Measurements from ENCODE around the gene TOMM6. TPM values are rescaled to one million over a fixed set of nuclear protein-coding genes. Genes with fewer than 3 reads are reported as not detected.

TOMM6 gene
- polyA plus RNA-seq, 1 of the 3 experiments (the other 2 are of a cell fraction): 493 TPM

DNA sequence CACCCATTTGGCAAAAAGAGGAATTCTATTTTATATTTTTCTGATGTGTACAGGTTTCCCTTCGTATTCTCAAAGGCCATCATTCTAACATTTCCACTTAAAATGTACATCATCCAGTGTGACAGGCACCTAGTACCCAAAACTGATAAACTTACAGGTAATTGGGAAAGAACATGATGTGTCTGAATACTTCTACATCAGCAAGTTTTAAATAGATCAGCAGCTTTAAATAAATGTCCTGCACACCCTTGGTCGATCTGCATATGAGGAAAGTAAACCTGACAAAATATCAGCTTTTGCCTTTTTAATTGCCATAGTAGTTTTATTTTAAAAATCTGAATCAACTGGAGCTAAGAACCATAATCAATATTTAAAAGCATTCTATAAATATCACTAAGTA is 26.5 kb downstream of the TOMM6 start:
- TF ChIP-seq FOXJ3 (CRISPR knock-in tag; IDR thresholded peaks at IDR 0.05) (no peak), ELF1 (IDR thresholded peaks at IDR 0.05) (no peak), NFIC (IDR thresholded peaks at IDR 0.05; ENCODE audit: borderline replicate concordance) (no peak), NRF1 (IDR thresholded peaks at IDR 0.05; ENCODE audit: low read depth, low read length) (no peak), RAD21 (IDR thresholded peaks at IDR 0.05; ENCODE audit: low read length) (no peak), FOXM1 (IDR thresholded peaks at IDR 0.05; ENCODE audit: low read depth) (no peak), GATA2 (CRISPR knock-in tag; IDR thresholded peaks at IDR 0.05) (no peak), FOSL2 (IDR thresholded peaks at IDR 0.05; ENCODE audit: borderline replicate concordance, low read depth) (no peak), RXRA (IDR thresholded peaks at IDR 0.05; ENCODE audit: borderline replicate concordance, low read depth) (no peak), JUND (IDR thresholded peaks at IDR 0.05) (no peak), TAF1 (IDR thresholded peaks at IDR 0.05; ENCODE audit: borderline replicate concordance, low read depth, low read length) (no peak)
- TF ChIP-seq, protein P1, sequence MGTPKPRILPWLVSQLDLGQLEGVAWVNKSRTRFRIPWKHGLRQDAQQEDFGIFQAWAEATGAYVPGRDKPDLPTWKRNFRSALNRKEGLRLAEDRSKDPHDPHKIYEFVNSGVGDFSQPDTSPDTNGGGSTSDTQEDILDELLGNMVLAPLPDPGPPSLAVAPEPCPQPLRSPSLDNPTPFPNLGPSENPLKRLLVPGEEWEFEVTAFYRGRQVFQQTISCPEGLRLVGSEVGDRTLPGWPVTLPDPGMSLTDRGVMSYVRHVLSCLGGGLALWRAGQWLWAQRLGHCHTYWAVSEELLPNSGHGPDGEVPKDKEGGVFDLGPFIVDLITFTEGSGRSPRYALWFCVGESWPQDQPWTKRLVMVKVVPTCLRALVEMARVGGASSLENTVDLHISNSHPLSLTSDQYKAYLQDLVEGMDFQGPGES (IDR thresholded peaks at IDR 0.05; ENCODE audit: low read depth, low read length): no peak
- TF ChIP-seq, protein P2, sequence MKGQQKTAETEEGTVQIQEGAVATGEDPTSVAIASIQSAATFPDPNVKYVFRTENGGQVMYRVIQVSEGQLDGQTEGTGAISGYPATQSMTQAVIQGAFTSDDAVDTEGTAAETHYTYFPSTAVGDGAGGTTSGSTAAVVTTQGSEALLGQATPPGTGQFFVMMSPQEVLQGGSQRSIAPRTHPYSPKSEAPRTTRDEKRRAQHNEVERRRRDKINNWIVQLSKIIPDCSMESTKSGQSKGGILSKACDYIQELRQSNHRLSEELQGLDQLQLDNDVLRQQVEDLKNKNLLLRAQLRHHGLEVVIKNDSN (IDR thresholded peaks at IDR 0.05; ENCODE audit: borderline replicate concordance, low read depth): no peak
- TF ChIP-seq, protein P3, sequence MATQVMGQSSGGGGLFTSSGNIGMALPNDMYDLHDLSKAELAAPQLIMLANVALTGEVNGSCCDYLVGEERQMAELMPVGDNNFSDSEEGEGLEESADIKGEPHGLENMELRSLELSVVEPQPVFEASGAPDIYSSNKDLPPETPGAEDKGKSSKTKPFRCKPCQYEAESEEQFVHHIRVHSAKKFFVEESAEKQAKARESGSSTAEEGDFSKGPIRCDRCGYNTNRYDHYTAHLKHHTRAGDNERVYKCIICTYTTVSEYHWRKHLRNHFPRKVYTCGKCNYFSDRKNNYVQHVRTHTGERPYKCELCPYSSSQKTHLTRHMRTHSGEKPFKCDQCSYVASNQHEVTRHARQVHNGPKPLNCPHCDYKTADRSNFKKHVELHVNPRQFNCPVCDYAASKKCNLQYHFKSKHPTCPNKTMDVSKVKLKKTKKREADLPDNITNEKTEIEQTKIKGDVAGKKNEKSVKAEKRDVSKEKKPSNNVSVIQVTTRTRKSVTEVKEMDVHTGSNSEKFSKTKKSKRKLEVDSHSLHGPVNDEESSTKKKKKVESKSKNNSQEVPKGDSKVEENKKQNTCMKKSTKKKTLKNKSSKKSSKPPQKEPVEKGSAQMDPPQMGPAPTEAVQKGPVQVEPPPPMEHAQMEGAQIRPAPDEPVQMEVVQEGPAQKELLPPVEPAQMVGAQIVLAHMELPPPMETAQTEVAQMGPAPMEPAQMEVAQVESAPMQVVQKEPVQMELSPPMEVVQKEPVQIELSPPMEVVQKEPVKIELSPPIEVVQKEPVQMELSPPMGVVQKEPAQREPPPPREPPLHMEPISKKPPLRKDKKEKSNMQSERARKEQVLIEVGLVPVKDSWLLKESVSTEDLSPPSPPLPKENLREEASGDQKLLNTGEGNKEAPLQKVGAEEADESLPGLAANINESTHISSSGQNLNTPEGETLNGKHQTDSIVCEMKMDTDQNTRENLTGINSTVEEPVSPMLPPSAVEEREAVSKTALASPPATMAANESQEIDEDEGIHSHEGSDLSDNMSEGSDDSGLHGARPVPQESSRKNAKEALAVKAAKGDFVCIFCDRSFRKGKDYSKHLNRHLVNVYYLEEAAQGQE (IDR thresholded peaks at IDR 0.05; ENCODE audit: low read depth, low read length): no peak
- TF ChIP-seq, protein P4, sequence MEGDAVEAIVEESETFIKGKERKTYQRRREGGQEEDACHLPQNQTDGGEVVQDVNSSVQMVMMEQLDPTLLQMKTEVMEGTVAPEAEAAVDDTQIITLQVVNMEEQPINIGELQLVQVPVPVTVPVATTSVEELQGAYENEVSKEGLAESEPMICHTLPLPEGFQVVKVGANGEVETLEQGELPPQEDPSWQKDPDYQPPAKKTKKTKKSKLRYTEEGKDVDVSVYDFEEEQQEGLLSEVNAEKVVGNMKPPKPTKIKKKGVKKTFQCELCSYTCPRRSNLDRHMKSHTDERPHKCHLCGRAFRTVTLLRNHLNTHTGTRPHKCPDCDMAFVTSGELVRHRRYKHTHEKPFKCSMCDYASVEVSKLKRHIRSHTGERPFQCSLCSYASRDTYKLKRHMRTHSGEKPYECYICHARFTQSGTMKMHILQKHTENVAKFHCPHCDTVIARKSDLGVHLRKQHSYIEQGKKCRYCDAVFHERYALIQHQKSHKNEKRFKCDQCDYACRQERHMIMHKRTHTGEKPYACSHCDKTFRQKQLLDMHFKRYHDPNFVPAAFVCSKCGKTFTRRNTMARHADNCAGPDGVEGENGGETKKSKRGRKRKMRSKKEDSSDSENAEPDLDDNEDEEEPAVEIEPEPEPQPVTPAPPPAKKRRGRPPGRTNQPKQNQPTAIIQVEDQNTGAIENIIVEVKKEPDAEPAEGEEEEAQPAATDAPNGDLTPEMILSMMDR (IDR thresholded peaks at IDR 0.05): no peak
- ChIA-PET POLR2A (no interaction called here), CTCF (interaction anchor here (0.8 to 1.6 kb wide), 5 partner anchors 12 to 230 kb away, joined by 3 to 4 read pairs (median 3); partner anchors contain the start of genes BYSL and MED20)
- Histone ChIP-seq H3F3A (replicated peaks; ENCODE audit: insufficient read depth) (peaks cover 3% of the 10 kb centered on the region), H3K4me3 (ENCODE audit: low read depth in 2 of 2, low read length in 1 of 2) (no peak overlapping the region), H3K27me3 (ENCODE audit: insufficient read depth) (no peaks in the 10 kb centered on the region), H3K9me2 (no peaks in the 10 kb centered on the region), H3K27ac (ENCODE audit: low read depth in 2 of 2, low read length in 1 of 2) (no peak overlapping the region), H4K20me1 (ENCODE audit: insufficient read depth) (no peaks in the 10 kb centered on the region), H3K4me1 (ENCODE audit: control insufficient read depth in 1 of 2, insufficient read depth in 2 of 2, low read depth in 1 of 2, low read length in 1 of 2) (no peaks in the 10 kb centered on the region), H3K4me2 (no peak overlapping the region), H3K79me2 (ENCODE audit: insufficient read depth) (no peaks in the 10 kb centered on the region), H3K36me3 (replicated peaks in 1 of 2; ENCODE audit: control insufficient read depth in 1 of 2, insufficient read depth in 2 of 2, low read length in 1 of 2) (no peaks in the 10 kb centered on the region), H3K9me3 (no peaks in the 10 kb centered on the region), H3K9ac (no peak overlapping the region), H2AFZ (ENCODE audit: low read depth) (no peak overlapping the region)
- WGBS (ENCODE audit: low lambda C conversion rate): 90% methylated on average over 2 of the region's 2 CpGs
- no peak for DNase-seq

Measured in SK-N-SH (cell line).